Fibroblast of lung (primary cell): ENCODE data around the gene ABL1. TPM values are rescaled to one million over a fixed set of nuclear protein-coding genes. Genes with fewer than 3 reads are reported as not detected.

ENCODE experiments used
- DNase-seq, 2 donors: peaks; one replicate each; pipeline versions ENCODE4 v3.0.0 to v3.0.0-alpha.2; 2010; ENCODE audit warnings: low read depth in 2 of 2
- H2AFZ ChIP-seq: 2 replicates; pipeline ENCODE4 v1.5.1; 2012; ENCODE audit warnings: low read length, control low read depth, inconsistent platforms
- H3K27ac ChIP-seq: 2 replicates; pipeline ENCODE4 v1.5.1; 2011; ENCODE audit warnings: low read length, control low read depth; ENCODE audit not compliant: insufficient read depth
- H3K27me3 ChIP-seq: 2 replicates; pipeline ENCODE4 v1.5.1; 2011; ENCODE audit warnings: mild to moderate bottlenecking, low read length; ENCODE audit not compliant: control insufficient read depth, insufficient read depth
- H3K36me3 ChIP-seq: 2 replicates; pipeline ENCODE4 v1.5.1; 2011; ENCODE audit warnings: low read length; ENCODE audit not compliant: control insufficient read depth, insufficient read depth
- H3K4me1 ChIP-seq: 2 replicates; pipeline ENCODE4 v1.5.1; 2011; ENCODE audit warnings: low read length; ENCODE audit not compliant: control insufficient read depth, insufficient read depth; ENCODE audit errors: extremely low read depth
- H3K4me2 ChIP-seq: 2 replicates; pipeline ENCODE4 v1.5.1; 2011; ENCODE audit warnings: low read length, control low read depth; ENCODE audit not compliant: insufficient read depth; ENCODE audit errors: extremely low read depth
- H3K4me3 ChIP-seq, 4 experiments: fragments of 200-600 bp in 1 of 4; sonication (generic) in 1 of 4; replicated peaks in 1 of 4; 2 replicates each; pipeline ENCODE4 v1.5.1; 2011 to 2016; ENCODE audit warnings: low read length in 4 of 4, low read depth in 3 of 4, mild to moderate bottlenecking in 3 of 4, control low read depth in 2 of 4, inconsistent platforms in 1 of 4, mixed read lengths in 1 of 4; ENCODE audit not compliant: insufficient read depth in 1 of 4; ENCODE audit errors: control extremely low read depth in 1 of 4
- H3K79me2 ChIP-seq: 2 replicates; pipeline ENCODE4 v1.5.1; 2012; ENCODE audit warnings: mild to moderate bottlenecking, low read length, inconsistent platforms; ENCODE audit not compliant: control insufficient read depth, insufficient read depth
- H3K9ac ChIP-seq: 2 replicates; pipeline ENCODE4 v1.5.1; 2011; ENCODE audit warnings: mild to moderate bottlenecking, low read length, control low read depth; ENCODE audit not compliant: insufficient read depth
- H3K9me3 ChIP-seq: 2 replicates; pipeline ENCODE4 v1.5.1; 2012; ENCODE audit warnings: low read depth, low read length; ENCODE audit not compliant: control insufficient read depth, insufficient read depth
- H4K20me1 ChIP-seq: 2 replicates; pipeline ENCODE4 v1.5.1; 2011; ENCODE audit warnings: low read length; ENCODE audit not compliant: control insufficient read depth, insufficient read depth; ENCODE audit errors: extremely low read depth
- CTCF ChIP-seq, 2 donors: IDR thresholded peaks in 1 of 2; conservative IDR thresholded peaks in 1 of 2; 1 replicate in 1 of 2; 2 replicates in 1 of 2; pipeline ENCODE4 v1.5.1; 2011 to 2012; ENCODE audit warnings: low read length in 2 of 2, control low read depth in 1 of 2, inconsistent platforms in 1 of 2, low read depth in 1 of 2, mild to moderate bottlenecking in 1 of 2
- EZH2 ChIP-seq: IDR thresholded peaks from 2 replicates; pipeline ENCODE4 v1.5.1; 2012; ENCODE audit warnings: low read length, control low read depth, mild to moderate bottlenecking; ENCODE audit errors: missing control alignments
- polyA plus RNA-seq, 2 donors: library from polyadenylated mRNA; depleted of rRNA in 1 of 2; stranded (reverse) in 1 of 2; unstranded in 1 of 2; fragments of >200 nt; gene quantifications; 2 replicates each; pipeline ENCODE4 v1.2.1, GENCODE V29; 2011 to 2012; ENCODE audit warnings: missing spikeins in 1 of 2
- total RNA-seq: library from RNA; depleted of rRNA; stranded (reverse); fragments of >200 nt; gene quantifications from 2 replicates; pipeline ENCODE4 v1.2.1, GENCODE V29; 2014

ABL1 gene
- total and polyA plus RNA-seq, 2 donors (not counting 1 experiment from before 2014, with no cell fraction given), result 46.6 to 65.4 TPM

- Histone ChIP-seq H2AFZ (no peak overlapping the region), H3K4me2 (peak overlapping the region; percentile 60), H3K27me3 (no peaks in the 10 kb centered on the region), H3K9me3 (no peaks in the 10 kb centered on the region), H3K4me3 (no peak overlapping the region), H3K79me2 (peaks cover 76% of the 10 kb centered on the region), H3K9ac (peak overlapping the region; percentile 63), H3K36me3 (peaks cover 12% of the 10 kb centered on the region), H3K4me1 (peaks cover 30% of the 10 kb centered on the region), H4K20me1 (no peaks in the 10 kb centered on the region), H3K27ac (peak overlapping the region; percentile 94)
- DNase-seq, result peak; percentile 93 to 100
- TF ChIP-seq EZH2 (no peak), CTCF (conservative IDR thresholded peaks at IDR 0.05 in 1 of 2, IDR thresholded peaks at IDR 0.05 in 1 of 2; ENCODE audit: low read depth in 1 of 2, low read length in 2 of 2) (peak; percentile 27 to 34)
Observed at GRCh38 chr9:130860458-130861316, 25.6 kb downstream of the ABL1 start.

DNA sequence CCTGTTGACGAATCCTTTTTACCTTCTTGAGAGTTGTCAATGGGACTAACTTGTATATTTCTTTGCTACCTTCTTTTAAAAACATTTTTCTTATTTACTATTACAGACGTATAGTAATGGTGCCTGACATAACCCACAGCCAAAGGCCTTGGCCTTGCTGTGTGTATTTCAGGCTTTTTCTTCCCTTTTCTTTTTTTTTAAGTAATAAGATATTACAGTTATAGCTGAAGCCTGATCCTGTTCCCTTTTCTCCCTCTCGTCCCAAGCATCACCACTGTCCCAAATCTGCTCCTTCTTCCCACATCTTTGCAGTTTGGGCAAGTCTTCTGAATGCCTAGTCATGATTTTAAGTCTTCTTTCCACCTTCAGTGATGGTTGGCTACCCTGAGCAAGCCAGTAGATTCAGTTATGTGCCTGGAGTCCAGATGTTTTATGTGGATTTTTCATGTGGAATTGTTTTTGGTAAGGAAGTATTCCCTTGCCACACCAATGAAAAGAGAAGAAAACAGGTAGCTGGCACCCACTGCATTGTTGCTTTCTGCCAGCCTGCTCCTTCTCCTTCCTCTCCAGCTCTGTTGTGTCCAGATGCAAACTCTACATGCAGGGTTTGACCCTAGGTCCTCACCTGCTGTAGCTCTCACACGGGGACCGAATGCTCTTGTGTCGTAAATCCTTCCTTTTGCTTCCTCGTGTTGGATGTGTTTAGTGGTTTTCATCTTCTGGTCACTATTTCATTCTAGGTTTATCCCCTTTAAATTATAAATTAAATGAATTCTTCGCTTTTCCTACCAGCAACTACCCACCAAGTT lies 26.5 kb downstream of the ABL1 start:
- no peaks in the 10 kb centered on the region for H3K27me3 ChIP-seq
- peak overlapping the region; percentile 94 for H3K27ac ChIP-seq
- peak overlapping the region; percentile 44 for H3K4me2 ChIP-seq
- no peaks in the 10 kb centered on the region for H3K9me3 ChIP-seq
- H3K4me1 ChIP-seq, result peaks cover 31% of the 10 kb centered on the region
- H3K9ac ChIP-seq, result peak overlapping the region; percentile 41
- no peak overlapping the region for H2AFZ ChIP-seq
- peaks cover 75% of the 10 kb centered on the region for H3K79me2 ChIP-seq
- no peak for DNase-seq
- peaks cover 12% of the 10 kb centered on the region for H3K36me3 ChIP-seq
- H3K4me3 ChIP-seq, result no peak overlapping the region
- no peaks in the 10 kb centered on the region for H4K20me1 ChIP-seq
- no peak for TF ChIP-seq EZH2

- no peaks in the 10 kb centered on the region for H3K9me3 ChIP-seq
- no peaks in the 10 kb centered on the region for H4K20me1 ChIP-seq
- TF ChIP-seq CTCF (conservative IDR thresholded peaks at IDR 0.05 in 1 of 2, IDR thresholded peaks at IDR 0.05 in 1 of 2; ENCODE audit: low read depth in 1 of 2, low read length in 2 of 2), result no peak
- TF ChIP-seq EZH2, result no peak
- H3K79me2 ChIP-seq, result peaks cover 77% of the 10 kb centered on the region
- DNase-seq, result no peak
- H3K4me1 ChIP-seq, result peaks cover 35% of the 10 kb centered on the region
- peaks cover 12% of the 10 kb centered on the region for H3K36me3 ChIP-seq
- no peak overlapping the region for H3K4me3 ChIP-seq
- peak overlapping the region; percentile 94 for H3K27ac ChIP-seq
- H3K9ac ChIP-seq, result no peak overlapping the region
- no peak overlapping the region for H2AFZ ChIP-seq
- H3K4me2 ChIP-seq, result no peak overlapping the region
- H3K27me3 ChIP-seq, result no peaks in the 10 kb centered on the region
Observed at GRCh38 chr9:130862217-130862616, 27.2 kb downstream of the ABL1 start.
